Kidney (tissue), 14 donors: ENCODE results near the gene COL8A1. TPM values are rescaled to one million over a fixed set of nuclear protein-coding genes. Genes with fewer than 3 reads are reported as not detected.

ENCODE experiments used
- DNase-seq, 5 donors: peaks; one replicate each; pipeline ENCODE4 v3.0.0-alpha.2; 2013 to 2020
- FAIRE-seq: peaks from 2 replicates; lab custom pipeline; 2012; peaks lifted over from hg19 to GRCh38; lab: Jason Lieb, UNC
- H3K27ac ChIP-seq, 2 donors: one replicate each; pipeline ENCODE4 v1.7.0; 2013; ENCODE audit warnings: low read depth in 2 of 2, low read length in 2 of 2, inconsistent platforms in 1 of 2
- H3K27me3 ChIP-seq: one replicate; pipeline ENCODE4 v1.7.1; 2013; ENCODE audit warnings: low read length, inconsistent platforms; ENCODE audit not compliant: control insufficient read depth, insufficient read depth
- H3K36me3 ChIP-seq, 3 donors: one replicate each; pipeline versions ENCODE4 v1.7.0 to v1.7.1; 2013; ENCODE audit warnings: low read length in 3 of 3, control low read depth in 1 of 3, inconsistent platforms in 1 of 3; ENCODE audit not compliant: insufficient read depth in 3 of 3, control insufficient read depth in 2 of 3
- H3K4me1 ChIP-seq, 3 donors: one replicate each; pipeline versions ENCODE4 v1.7.0 to v1.7.1; 2013; ENCODE audit warnings: low read length in 3 of 3, inconsistent platforms in 1 of 3, low read depth in 1 of 3; ENCODE audit not compliant: control insufficient read depth in 2 of 3, insufficient read depth in 2 of 3
- H3K4me3 ChIP-seq, 3 donors: one replicate each; pipeline versions ENCODE4 v1.7.0 to v1.8.1; 2013; ENCODE audit warnings: low read length in 3 of 3, control low read depth in 1 of 3, inconsistent platforms in 1 of 3
- H3K9ac ChIP-seq, 3 donors: one replicate each; pipeline versions ENCODE4 v1.7.0 to v1.7.1; 2013; ENCODE audit warnings: low read length in 3 of 3, control low read depth in 1 of 3, inconsistent platforms in 1 of 3
- H3K9me3 ChIP-seq, 3 donors: one replicate each; pipeline versions ENCODE4 v1.7.0 to v1.7.1; 2013; ENCODE audit warnings: low read length in 3 of 3, control low read depth in 1 of 3, inconsistent platforms in 1 of 3; ENCODE audit not compliant: control insufficient read depth in 2 of 3, insufficient read depth in 1 of 3
- CTCF ChIP-seq: IDR thresholded peaks from 3 replicates; pipeline ENCODE4 v1.5.1; 2012; ENCODE audit warnings: mild to moderate bottlenecking, moderate library complexity, borderline replicate concordance; ENCODE audit not compliant: insufficient read depth; ENCODE audit errors: extremely low read depth
- intact Hi-C: fragments of 100-400 bp; cut with DNase I; formaldehyde crosslinking; loops from one replicate; pipeline ENCODE4 v1.11.1; 2022
- polyA plus RNA-seq: library from polyadenylated mRNA; stranded (reverse); fragments of 350-450 nt; fragmentation: Illumina TruSeq; extraction: RNeasy Lipid Tissue Mini Kit (QIAGEN cat#74804); gene quantifications from one replicate; pipeline ENCODE4 v1.2.3, GENCODE V29; 2014; ENCODE audit warnings: low read depth, low replicate concordance; ENCODE audit not compliant: insufficient read depth
- total RNA-seq: library from RNA; stranded (reverse); fragmentation: NEBNext Ultra II Directional; extraction: Animal tissue kit (Norgen Biotek cat#: 25700); gene quantifications from one replicate; pipeline ENCODE4 v1.2.1, GENCODE V29; 2021
- donor health status: control.
- donor health status: control.
- donor health status: control.
- donor health status: control.
- donor health status: control.
- donor health status: DM: yes; HTN: yes; CAD: no.
- donor health status: Normal renal cell carcinoma (clear cell type).

Gene COL8A1
- total and polyA plus RNA-seq, 2 donors from 2014 or later, result 3.6 to 24.2 TPM

- no peak overlapping the region for H3K4me3 ChIP-seq
- intact Hi-C loops, result no loop called here
- no peaks in the 10 kb centered on the region for H3K9me3 ChIP-seq
- no peaks in the 10 kb centered on the region for H3K36me3 ChIP-seq
- FAIRE-seq (no peak), DNase-seq (no peak)
- H3K27me3 ChIP-seq, result no peaks in the 10 kb centered on the region
- H3K9ac ChIP-seq, result no peak overlapping the region
- H3K27ac ChIP-seq, result no peak overlapping the region
- H3K4me1 ChIP-seq, result peaks cover 0 to 3% (median 2%) of the 10 kb centered on the region in 3 donors
- TF ChIP-seq CTCF, result no peak
Measured at GRCh38 chr3:99843590-99844258, 205.3 kb downstream of the COL8A1 start.

GRCh38 chr3:99845331-99845730 lies 206.9 kb downstream of the COL8A1 start:
- DNase-seq (no peak), FAIRE-seq (no peak)
- no peaks in the 10 kb centered on the region for H3K27me3 ChIP-seq
- intact Hi-C loops, result no loop called here
- H3K9me3 ChIP-seq, result no peaks in the 10 kb centered on the region
- no peak overlapping the region for H3K9ac ChIP-seq
- TF ChIP-seq CTCF, result no peak
- peaks cover 0 to 3% (median 2%) of the 10 kb centered on the region in 3 donors for H3K4me1 ChIP-seq
- H3K36me3 ChIP-seq, result no peaks in the 10 kb centered on the region
- no peak overlapping the region for H3K27ac ChIP-seq
- H3K4me3 ChIP-seq, result no peak overlapping the region

DNA sequence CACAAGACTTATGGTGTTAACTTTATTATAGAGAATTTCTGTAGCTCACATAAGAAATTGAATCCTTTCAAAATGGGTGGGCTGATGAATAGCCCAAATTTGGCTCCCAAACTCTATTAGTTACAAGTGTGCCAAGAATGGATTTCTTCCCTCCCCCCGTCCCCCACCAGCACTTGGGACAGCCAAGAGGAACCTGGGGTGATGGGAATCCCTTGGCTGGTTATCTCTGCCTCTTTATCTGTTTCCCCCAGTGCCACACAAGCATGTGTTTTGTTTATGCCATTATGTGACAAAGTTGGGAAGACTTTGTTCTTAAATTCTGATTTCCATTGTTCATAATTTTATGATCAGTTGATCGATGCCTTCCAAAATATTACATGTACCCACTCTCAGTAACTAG lies 207.6 kb downstream of the COL8A1 start:
- Histone ChIP-seq H3K9ac (no peak overlapping the region), H3K4me1 (peaks cover 0 to 3% (median 2%) of the 10 kb centered on the region in 3 donors), H3K4me3 (no peak overlapping the region), H3K36me3 (peaks cover 0 to 3% (median 0%) of the 10 kb centered on the region in 3 donors), H3K9me3 (no peaks in the 10 kb centered on the region), H3K27ac (peak overlapping the region in 1 of 2 donors; percentile 71), H3K27me3 (no peaks in the 10 kb centered on the region)
- intact Hi-C loops, result no loop called here
- TF ChIP-seq CTCF, result no peak
- FAIRE-seq (no peak), DNase-seq (no peak)
